Measurements from ENCODE around the gene TSPAN14. TPM values are rescaled to one million over a fixed set of nuclear protein-coding genes. Genes with fewer than 3 reads are reported as not detected.
A peak's percentile ranks its signal among the peaks of the same experiment; 100 is the strongest.

The TSPAN14 gene
- total and polyA plus RNA-seq, 10 of the 15 experiments (the other 5 are each of a cell fraction or from before 2014, with no cell fraction given): 2.5 to 31.7 (median 17.9) TPM

- ChIA-PET SMC1A (ENCODE audit: uncharacterized antibody, unreplicated experiment) (interaction anchor here (1.6 to 36.0 kb wide), 5 partner anchors 9 to 78 kb away, joined by 4 to 1038 read pairs (median 87); no protein-coding TSS in a partner anchor), CTCF (interaction anchor here (1.0 to 21.5 kb wide), 10 partner anchors 8 to 137 kb away, joined by 3 to 402 read pairs (median 6); no protein-coding TSS in a partner anchor), RAD21 (ENCODE audit: unreplicated experiment) (interaction anchor here (1.2 to 21.4 kb wide), 6 partner anchors 10 to 41 kb away, joined by 3 to 412 read pairs (median 42); no protein-coding TSS in a partner anchor), POLR2A (interaction anchor here (0.8 to 9.6 kb wide), 6 partner anchors 9 to 43 kb away, joined by 3 to 190 read pairs (median 26); no protein-coding TSS in a partner anchor)
- Histone ChIP-seq H3K4me1 (ENCODE audit: control insufficient read depth, insufficient read depth, low read length) (peaks cover 91% of the 10 kb centered on the region), H2AFZ (ENCODE audit: control insufficient read depth, low read depth, low read length) (no peak overlapping the region), H3K27ac (ENCODE audit: control insufficient read depth, insufficient read depth) (peak overlapping the region; percentile 30; the same call in 1 of the 2 replicates), H4K20me1 (ENCODE audit: control insufficient read depth, insufficient read depth) (no peaks in the 10 kb centered on the region; the same call in 1 of the 2 replicates), H3K9me3 (replicated peaks; ENCODE audit: control insufficient read depth, insufficient read depth, low read length) (no peaks in the 10 kb centered on the region), H3K79me2 (ENCODE audit: control insufficient read depth, insufficient read depth, low read length) (peaks cover 96% of the 10 kb centered on the region), H3K36me3 (ENCODE audit: control insufficient read depth in 2 of 2, insufficient read depth in 2 of 2, low read length in 1 of 2) (peaks cover 0 to 2% of the 10 kb centered on the region in 2 experiments; a peak in 1 of 4 replicates), H3K4me2 (ENCODE audit: control insufficient read depth, insufficient read depth) (peak overlapping the region; percentile 39; the same call in 1 of the 2 replicates), H3K27me3 (replicated peaks in 1 of 2; ENCODE audit: control insufficient read depth in 2 of 2, insufficient read depth in 2 of 2, low read length in 1 of 2) (no peaks in the 10 kb centered on the region), H3K9ac (ENCODE audit: control insufficient read depth, insufficient read depth, low read length) (no peak overlapping the region), H3K4me3 (0 out of 2 replicates have a peak overlapping the region, but pooled peaks have one; percentile 20)
- TF ChIP-seq IKZF1 (conservative IDR thresholded peaks at IDR 0.05) (0 out of 2 replicates have a peak, but pooled peaks have one; percentile 18), MAX (IDR thresholded peaks at IDR 0.05; ENCODE audit: low read depth, low read length) (no peak)
- no peak for FAIRE-seq
- in situ Hi-C loops (cut with MboI): no loop called here
- no peak for ATAC-seq
- 73% methylated on average over 8 of the region's 8 CpGs for WGBS (ENCODE audit: insufficient coverage, insufficient replicate concordance, low lambda C conversion rate, missing lambda C conversion rate)
- DNase-seq (ENCODE audit: low read depth, low spot score): no peak
- no TSS peak for BruUV-seq (replicated peaks)
- intact Hi-C loops (cut with micrococcal nuclease; ENCODE audit: unreplicated experiment): no loop called here
These were observed 7.4 kb downstream of the TSPAN14 start for GRCh38 chr10:80461208-80462183.
